Measurements from ENCODE around the gene FAR1.

Gene FAR1

DNA sequence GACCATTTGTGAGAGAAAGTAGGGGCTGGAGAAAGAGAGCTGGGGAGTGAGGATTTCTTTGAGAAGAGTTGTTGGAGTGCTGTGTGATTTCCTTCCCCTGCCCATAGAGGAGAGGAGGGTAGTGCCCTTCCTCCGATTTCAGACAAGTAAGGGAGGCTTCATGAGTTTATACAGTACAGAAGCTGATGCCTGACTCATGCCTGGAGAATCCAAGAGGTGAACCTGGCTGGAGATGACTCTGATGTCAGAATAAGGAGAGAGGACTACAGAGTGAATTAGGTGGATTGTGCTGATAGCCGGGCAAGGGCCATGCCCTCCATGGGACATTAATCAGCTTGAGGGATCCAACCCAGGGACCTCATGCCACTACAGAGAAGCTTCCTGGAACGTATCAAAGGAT, 91.6 kb downstream of the FAR1 start:
- no peak overlapping the region for H3K4me3 ChIP-seq (ENCODE audit: low read length)
- no peaks in the 10 kb centered on the region for H3K27me3 ChIP-seq (replicated peaks; ENCODE audit: insufficient read depth, low read length)
- no peaks in the 10 kb centered on the region for H3K9me3 ChIP-seq (replicated peaks; ENCODE audit: insufficient read depth, low read length)
- H3K36me3 ChIP-seq (replicated peaks; ENCODE audit: insufficient read depth, low read length): no peaks in the 10 kb centered on the region
- no peak overlapping the region for H3K27ac ChIP-seq (ENCODE audit: low read length)
- no peaks in the 10 kb centered on the region for H3K9me2 ChIP-seq (replicated peaks; ENCODE audit: insufficient read depth, low read length)
- H2AFZ ChIP-seq (ENCODE audit: low read length): no peak overlapping the region
- H3K4me1 ChIP-seq (ENCODE audit: low read length): no peaks in the 10 kb centered on the region
- H4K20me1 ChIP-seq (ENCODE audit: insufficient read depth, low read length): no peaks in the 10 kb centered on the region
- H3F3A ChIP-seq (ENCODE audit: insufficient read depth, low read length): no peaks in the 10 kb centered on the region
- no peaks in the 10 kb centered on the region for H3K79me2 ChIP-seq (ENCODE audit: low read length)
- no peak overlapping the region for H3K9ac ChIP-seq (ENCODE audit: low read length)
- no peak overlapping the region for H3K4me2 ChIP-seq (ENCODE audit: low read depth, low read length)
- TF ChIP-seq EZH2phosphoT487 (IDR thresholded peaks at IDR 0.05; ENCODE audit: low read length): no peak
- no peak for TF ChIP-seq EZH2 (optimal IDR thresholded peaks at IDR 0.05; ENCODE audit: low read depth, low read length)
- TF ChIP-seq CTCF (IDR thresholded peaks at IDR 0.05; ENCODE audit: low read length): no peak
- no peak for DNase-seq

- H3K9me3 ChIP-seq (replicated peaks; ENCODE audit: insufficient read depth, low read length): no peaks in the 10 kb centered on the region
- H3F3A ChIP-seq (ENCODE audit: insufficient read depth, low read length): no peaks in the 10 kb centered on the region
- no peak overlapping the region for H3K27ac ChIP-seq (ENCODE audit: low read length)
- H3K4me3 ChIP-seq (ENCODE audit: low read length): no peak overlapping the region
- no peaks in the 10 kb centered on the region for H4K20me1 ChIP-seq (ENCODE audit: insufficient read depth, low read length)
- no peak for TF ChIP-seq EZH2 (optimal IDR thresholded peaks at IDR 0.05; ENCODE audit: low read depth, low read length)
- TF ChIP-seq EZH2phosphoT487 (IDR thresholded peaks at IDR 0.05; ENCODE audit: low read length): no peak
- no peak for TF ChIP-seq CTCF (IDR thresholded peaks at IDR 0.05; ENCODE audit: low read length)
- H3K79me2 ChIP-seq (ENCODE audit: low read length): no peaks in the 10 kb centered on the region
- H3K4me2 ChIP-seq (ENCODE audit: low read depth, low read length): no peak overlapping the region
- H3K4me1 ChIP-seq (ENCODE audit: low read length): no peaks in the 10 kb centered on the region
- H2AFZ ChIP-seq (ENCODE audit: low read length): no peak overlapping the region
- no peak overlapping the region for H3K9ac ChIP-seq (ENCODE audit: low read length)
- H3K27me3 ChIP-seq (replicated peaks; ENCODE audit: insufficient read depth, low read length): no peaks in the 10 kb centered on the region
- no peaks in the 10 kb centered on the region for H3K9me2 ChIP-seq (replicated peaks; ENCODE audit: insufficient read depth, low read length)
- DNase-seq: no peak
- H3K36me3 ChIP-seq (replicated peaks; ENCODE audit: insufficient read depth, low read length): no peaks in the 10 kb centered on the region
Measured at GRCh38 chr11:13761250-13761649, 92.8 kb downstream of the FAR1 start.

DNA sequence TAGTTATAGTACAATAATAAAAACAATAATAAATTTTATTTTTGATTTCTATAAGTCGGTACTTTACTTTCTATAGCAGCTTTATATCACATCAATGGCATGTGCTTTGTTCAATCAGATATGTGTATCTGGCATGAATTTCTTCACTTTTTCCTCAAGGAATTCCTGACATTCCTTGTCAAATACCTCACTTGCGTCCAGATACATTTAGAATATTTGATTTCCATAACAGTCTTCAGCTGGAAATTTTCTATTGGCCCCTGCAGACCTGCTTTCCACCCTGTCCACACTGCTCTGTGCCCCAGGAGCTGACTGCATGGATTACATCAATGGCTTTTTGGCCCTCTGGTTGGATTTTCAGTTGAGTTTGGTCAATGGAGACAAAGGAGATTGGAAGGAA, 93.2 kb downstream of the FAR1 start:
- H3K36me3 ChIP-seq (replicated peaks; ENCODE audit: insufficient read depth, low read length): no peaks in the 10 kb centered on the region
- H3K9me2 ChIP-seq (replicated peaks; ENCODE audit: insufficient read depth, low read length): no peaks in the 10 kb centered on the region
- no peaks in the 10 kb centered on the region for H3K4me1 ChIP-seq (ENCODE audit: low read length)
- no peaks in the 10 kb centered on the region for H4K20me1 ChIP-seq (ENCODE audit: insufficient read depth, low read length)
- H3K79me2 ChIP-seq (ENCODE audit: low read length): no peaks in the 10 kb centered on the region
- no peak overlapping the region for H3K9ac ChIP-seq (ENCODE audit: low read length)
- no peak for TF ChIP-seq EZH2 (optimal IDR thresholded peaks at IDR 0.05; ENCODE audit: low read depth, low read length)
- no peak for TF ChIP-seq CTCF (IDR thresholded peaks at IDR 0.05; ENCODE audit: low read length)
- no peak for TF ChIP-seq EZH2phosphoT487 (IDR thresholded peaks at IDR 0.05; ENCODE audit: low read length)
- no peaks in the 10 kb centered on the region for H3K27me3 ChIP-seq (replicated peaks; ENCODE audit: insufficient read depth, low read length)
- no peaks in the 10 kb centered on the region for H3F3A ChIP-seq (ENCODE audit: insufficient read depth, low read length)
- H3K9me3 ChIP-seq (replicated peaks; ENCODE audit: insufficient read depth, low read length): no peaks in the 10 kb centered on the region
- no peak overlapping the region for H3K27ac ChIP-seq (ENCODE audit: low read length)
- H3K4me2 ChIP-seq (ENCODE audit: low read depth, low read length): no peak overlapping the region
- H3K4me3 ChIP-seq (ENCODE audit: low read length): no peak overlapping the region
- H2AFZ ChIP-seq (ENCODE audit: low read length): no peak overlapping the region
- no peak for DNase-seq

All from MM.1S (cell line).